Epithelial cell of proximal tubule (primary cell): ENCODE results near the gene ADAMTS12. TPM values are rescaled to one million over a fixed set of nuclear protein-coding genes. Genes with fewer than 3 reads are reported as not detected.

ENCODE experiments used
- DNase-seq: peaks from one replicate; pipeline ENCODE4 v3.0.0-alpha.2; 2011; ENCODE audit warnings: low read depth
- H3K4me3 ChIP-seq: 2 replicates; pipeline ENCODE4 v1.5.1; 2011; ENCODE audit warnings: low read depth, mild to moderate bottlenecking, low read length
- total RNA-seq: library from RNA; depleted of rRNA; stranded (reverse); fragments of >200 nt; gene quantifications from 2 replicates; pipeline ENCODE4 v1.2.3, GENCODE V29; 2015
- TF ChIP-seq, protein P1 (sequence below): conservative IDR thresholded peaks from 2 replicates; pipeline ENCODE4 v1.5.1; 2012; ENCODE audit warnings: low read depth, mild to moderate bottlenecking, low read length

Gene ADAMTS12
- total RNA-seq, 1 donor from 2014 or later: 2.1 TPM

- TF ChIP-seq, protein P1, sequence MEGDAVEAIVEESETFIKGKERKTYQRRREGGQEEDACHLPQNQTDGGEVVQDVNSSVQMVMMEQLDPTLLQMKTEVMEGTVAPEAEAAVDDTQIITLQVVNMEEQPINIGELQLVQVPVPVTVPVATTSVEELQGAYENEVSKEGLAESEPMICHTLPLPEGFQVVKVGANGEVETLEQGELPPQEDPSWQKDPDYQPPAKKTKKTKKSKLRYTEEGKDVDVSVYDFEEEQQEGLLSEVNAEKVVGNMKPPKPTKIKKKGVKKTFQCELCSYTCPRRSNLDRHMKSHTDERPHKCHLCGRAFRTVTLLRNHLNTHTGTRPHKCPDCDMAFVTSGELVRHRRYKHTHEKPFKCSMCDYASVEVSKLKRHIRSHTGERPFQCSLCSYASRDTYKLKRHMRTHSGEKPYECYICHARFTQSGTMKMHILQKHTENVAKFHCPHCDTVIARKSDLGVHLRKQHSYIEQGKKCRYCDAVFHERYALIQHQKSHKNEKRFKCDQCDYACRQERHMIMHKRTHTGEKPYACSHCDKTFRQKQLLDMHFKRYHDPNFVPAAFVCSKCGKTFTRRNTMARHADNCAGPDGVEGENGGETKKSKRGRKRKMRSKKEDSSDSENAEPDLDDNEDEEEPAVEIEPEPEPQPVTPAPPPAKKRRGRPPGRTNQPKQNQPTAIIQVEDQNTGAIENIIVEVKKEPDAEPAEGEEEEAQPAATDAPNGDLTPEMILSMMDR: no peak
- DNase-seq: no peak
- no peak overlapping the region for H3K4me3 ChIP-seq
Measured at GRCh38 chr5:33772380-33772897, 119.4 kb downstream of the ADAMTS12 start.

DNA sequence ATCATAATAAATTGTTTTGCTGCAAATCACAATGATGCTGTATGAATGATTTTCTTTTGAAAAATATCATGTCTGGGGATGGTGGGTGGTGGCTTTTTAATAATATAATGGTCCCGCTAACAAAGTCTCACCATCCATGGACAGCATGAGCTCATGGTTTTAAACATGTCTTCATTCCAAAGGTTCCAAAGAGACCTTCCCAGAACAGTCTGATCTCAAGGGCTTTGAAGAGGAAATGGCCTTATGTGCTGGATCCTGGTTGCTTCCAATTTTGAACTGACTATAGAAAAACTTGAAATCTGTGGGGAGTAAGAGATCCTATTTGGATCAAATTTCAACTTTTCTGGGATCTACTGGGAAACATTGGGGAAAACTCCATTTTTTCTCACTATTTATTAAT, 121.8 kb downstream of the ADAMTS12 start:
- TF ChIP-seq, protein P1: no peak
- DNase-seq: no peak
- H3K4me3 ChIP-seq: no peak overlapping the region

GRCh38 chr5:33769196-33769595, 122.6 kb downstream of the ADAMTS12 start:
- TF ChIP-seq, protein P1: no peak
- no peak for DNase-seq
- no peak overlapping the region for H3K4me3 ChIP-seq

DNA sequence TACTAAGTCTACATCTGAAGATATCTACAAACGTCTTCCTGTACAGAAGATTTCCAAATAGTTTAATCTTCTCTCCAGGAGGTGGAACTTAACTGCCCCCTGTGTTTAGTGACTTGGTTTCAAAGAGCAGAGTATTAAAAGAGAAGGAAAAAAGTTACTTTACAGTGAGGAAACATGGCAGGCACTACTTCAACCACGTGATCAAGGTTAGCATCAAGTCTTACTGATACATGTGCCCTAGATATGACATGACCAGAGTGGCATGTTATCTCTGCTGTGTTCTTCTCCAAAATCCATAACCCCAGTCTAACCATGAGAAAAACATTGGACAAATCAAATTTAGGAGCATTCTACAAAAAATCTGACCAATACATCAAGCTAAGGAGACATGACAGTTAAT, 125.8 kb downstream of the ADAMTS12 start:
- H3K4me3 ChIP-seq: no peak overlapping the region
- no peak for DNase-seq
- TF ChIP-seq, protein P1: no peak

GRCh38 chr5:33764786-33765185, 127.0 kb downstream of the ADAMTS12 start:
- no peak overlapping the region for H3K4me3 ChIP-seq
- no peak for DNase-seq
- TF ChIP-seq, protein P1: no peak

GRCh38 chr5:33763435-33763834, 128.4 kb downstream of the ADAMTS12 start:
- DNase-seq: no peak
- no peak overlapping the region for H3K4me3 ChIP-seq
- TF ChIP-seq, protein P1: no peak

GRCh38 chr5:33762859-33763258, 128.9 kb downstream of the ADAMTS12 start:
- DNase-seq: no peak
- H3K4me3 ChIP-seq: no peak overlapping the region
- TF ChIP-seq, protein P1: no peak
